Cardiac muscle cell (in vitro differentiated cells and primary cell): ENCODE results near the gene C20orf144. TPM values are rescaled to one million over a fixed set of nuclear protein-coding genes. Genes with fewer than 3 reads are reported as not detected.

Source experiments
- DNase-seq, 2 donors: peaks; one replicate each; pipeline versions ENCODE4 v3.0.0 to v3.0.0-alpha.2; 2010 to 2017; ENCODE audit warnings: low read depth in 1 of 2, low spot score in 1 of 2
- H3K27ac ChIP-seq: fragments of 200-600 bp; sonication (generic); 2 replicates; pipeline ENCODE4 v1.5.1; 2016
- H3K27me3 ChIP-seq: fragments of 200-600 bp; sonication (generic); 2 replicates; pipeline ENCODE4 v1.6.0; 2016; ENCODE audit warnings: control low read depth
- H3K36me3 ChIP-seq: fragments of 200-600 bp; sonication (generic); 2 replicates; pipeline ENCODE4 v1.5.1; 2016; ENCODE audit warnings: control low read depth
- H3K4me1 ChIP-seq: fragments of 200-600 bp; sonication (generic); 2 replicates; pipeline ENCODE4 v1.8.1; 2017; ENCODE audit warnings: low read depth, mild to moderate bottlenecking, mixed run types
- H3K4me3 ChIP-seq: fragments of 200-600 bp; sonication (generic); 2 replicates; pipeline ENCODE4 v1.5.1; 2016; ENCODE audit warnings: mild to moderate bottlenecking
- H3K9me3 ChIP-seq: fragments of 200-600 bp; sonication (generic); 2 replicates; pipeline ENCODE4 v1.5.1; 2017; ENCODE audit warnings: low read depth, mild to moderate bottlenecking, control low read depth
- polyA plus RNA-seq: library from polyadenylated mRNA; unstranded; fragments of >200 nt; fragmentation: Nextera tagmentation; extraction: Ambion mirVana; gene quantifications from 2 replicates; pipeline ENCODE4 v1.2.1, GENCODE V29; 2016
- total RNA-seq: library from RNA; depleted of rRNA; stranded (reverse); fragments of >200 nt; gene quantifications from 2 replicates; pipeline ENCODE4 v1.2.3, GENCODE V29; 2016
- TF ChIP-seq, protein P1 (sequence below): IDR thresholded peaks from 2 replicates; pipeline ENCODE4 v1.5.1; 2012; ENCODE audit warnings: low read depth, mild to moderate bottlenecking, low read length

The C20orf144 gene
- total and polyA plus RNA-seq, 2 experiments from 2014 or later = 0.21 to 1.4 TPM

DNA sequence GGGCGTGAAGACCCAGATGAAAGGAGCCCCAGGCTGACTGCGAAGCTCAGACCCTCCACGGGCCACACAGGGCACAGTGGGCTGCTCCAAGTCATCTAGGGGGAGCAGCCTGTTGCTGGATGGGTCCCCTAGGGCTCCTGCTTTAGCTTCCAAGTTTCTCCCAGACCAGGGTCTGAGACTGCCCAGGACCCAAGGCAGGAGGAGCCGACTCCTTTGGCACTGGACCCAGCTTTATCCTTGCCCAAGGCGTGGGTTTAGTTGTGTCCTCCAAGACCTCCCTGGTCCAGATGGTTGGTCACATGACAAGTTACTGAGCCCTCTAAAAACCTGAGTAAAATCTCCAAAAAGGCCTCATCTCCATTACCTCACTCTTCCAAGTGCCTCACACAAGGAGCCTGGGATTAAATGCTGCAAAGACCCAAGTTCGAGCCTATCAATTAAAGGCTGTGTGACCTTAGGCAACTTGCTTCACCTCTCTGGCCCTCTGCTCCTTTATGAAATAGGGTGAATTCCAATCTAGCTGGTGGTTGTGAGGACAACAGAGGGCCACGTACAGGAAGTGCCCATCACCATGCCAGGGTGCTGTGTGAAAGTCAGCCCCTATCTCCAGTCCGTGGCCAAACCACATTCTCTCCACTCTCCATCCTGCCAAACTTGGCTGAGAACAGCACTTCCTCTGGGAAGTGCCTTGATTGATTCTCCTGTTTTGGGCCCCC lies 9.6 kb downstream of the C20orf144 start:
- no peaks in the 10 kb centered on the region for H3K27me3 ChIP-seq
- no peak overlapping the region for H3K27ac ChIP-seq
- TF ChIP-seq, protein P1, sequence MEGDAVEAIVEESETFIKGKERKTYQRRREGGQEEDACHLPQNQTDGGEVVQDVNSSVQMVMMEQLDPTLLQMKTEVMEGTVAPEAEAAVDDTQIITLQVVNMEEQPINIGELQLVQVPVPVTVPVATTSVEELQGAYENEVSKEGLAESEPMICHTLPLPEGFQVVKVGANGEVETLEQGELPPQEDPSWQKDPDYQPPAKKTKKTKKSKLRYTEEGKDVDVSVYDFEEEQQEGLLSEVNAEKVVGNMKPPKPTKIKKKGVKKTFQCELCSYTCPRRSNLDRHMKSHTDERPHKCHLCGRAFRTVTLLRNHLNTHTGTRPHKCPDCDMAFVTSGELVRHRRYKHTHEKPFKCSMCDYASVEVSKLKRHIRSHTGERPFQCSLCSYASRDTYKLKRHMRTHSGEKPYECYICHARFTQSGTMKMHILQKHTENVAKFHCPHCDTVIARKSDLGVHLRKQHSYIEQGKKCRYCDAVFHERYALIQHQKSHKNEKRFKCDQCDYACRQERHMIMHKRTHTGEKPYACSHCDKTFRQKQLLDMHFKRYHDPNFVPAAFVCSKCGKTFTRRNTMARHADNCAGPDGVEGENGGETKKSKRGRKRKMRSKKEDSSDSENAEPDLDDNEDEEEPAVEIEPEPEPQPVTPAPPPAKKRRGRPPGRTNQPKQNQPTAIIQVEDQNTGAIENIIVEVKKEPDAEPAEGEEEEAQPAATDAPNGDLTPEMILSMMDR = no peak
- peaks cover 27% of the 10 kb centered on the region for H3K4me1 ChIP-seq
- DNase-seq = peak in 1 of 2 donors; percentile 58
- H3K36me3 ChIP-seq = peaks cover 13% of the 10 kb centered on the region
- H3K9me3 ChIP-seq = no peaks in the 10 kb centered on the region
- H3K4me3 ChIP-seq = no peak overlapping the region

DNA sequence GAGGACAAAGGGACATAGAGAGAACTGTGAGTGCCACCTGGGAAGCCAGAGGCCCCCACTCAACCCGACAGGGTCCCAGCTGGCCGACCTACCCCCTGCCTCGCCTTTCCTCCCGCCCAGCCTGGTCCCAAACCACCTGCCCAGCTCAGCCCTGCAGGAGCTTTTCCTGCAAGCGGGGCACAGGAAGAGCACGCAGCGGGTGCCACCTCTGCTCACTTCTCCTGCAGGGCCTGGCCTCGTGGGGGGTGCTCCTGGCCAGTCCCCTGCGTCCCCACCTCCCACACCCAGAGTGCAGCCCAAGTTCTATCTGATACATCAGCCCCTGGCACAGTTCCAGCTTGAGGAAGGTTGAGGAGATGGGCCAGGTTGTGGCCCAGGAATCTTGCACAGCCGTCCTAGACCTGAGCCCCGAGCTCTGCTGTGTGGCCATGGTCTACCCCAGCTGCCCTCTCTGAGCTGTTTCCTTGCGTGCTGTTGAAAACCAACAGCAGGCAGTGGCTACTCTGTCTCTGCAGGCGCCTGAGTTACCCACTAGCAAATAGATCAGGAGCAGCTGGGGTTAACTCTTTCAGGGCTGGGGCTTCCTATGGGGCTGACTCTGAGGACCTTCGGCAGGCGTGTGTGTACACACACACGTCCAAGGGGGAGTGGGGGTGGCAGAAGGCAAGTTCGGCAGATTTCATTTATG lies 10.4 kb downstream of the C20orf144 start:
- Histone ChIP-seq H3K4me1 (peaks cover 27% of the 10 kb centered on the region), H3K4me3 (peak overlapping the region; percentile 85), H3K36me3 (peaks cover 13% of the 10 kb centered on the region), H3K27ac (no peak overlapping the region), H3K9me3 (no peaks in the 10 kb centered on the region), H3K27me3 (no peaks in the 10 kb centered on the region)
- TF ChIP-seq, protein P1 = no peak
- peak in 1 of 2 donors; percentile 21 for DNase-seq

DNA sequence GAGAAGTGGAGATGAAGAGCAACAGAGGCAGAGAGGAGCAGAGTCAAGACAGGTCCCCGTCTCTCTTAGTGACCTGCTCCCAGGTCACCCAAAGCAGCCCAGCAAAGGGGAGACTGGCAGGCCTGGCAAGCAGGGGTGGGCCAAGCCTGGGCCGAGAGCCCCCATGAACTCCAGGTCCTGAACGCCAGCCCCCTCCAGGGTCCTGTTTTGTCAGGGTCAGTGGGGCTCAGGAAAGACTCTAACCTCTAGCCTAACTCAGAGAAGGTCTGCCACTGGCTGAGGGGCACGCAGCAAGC lies 10.9 kb downstream of the C20orf144 start:
- no peak for DNase-seq
- Histone ChIP-seq H3K36me3 (peaks cover 13% of the 10 kb centered on the region), H3K4me3 (peak overlapping the region; percentile 85), H3K9me3 (no peaks in the 10 kb centered on the region), H3K27ac (no peak overlapping the region), H3K27me3 (no peaks in the 10 kb centered on the region), H3K4me1 (peaks cover 27% of the 10 kb centered on the region)
- TF ChIP-seq, protein P1 = no peak

DNA sequence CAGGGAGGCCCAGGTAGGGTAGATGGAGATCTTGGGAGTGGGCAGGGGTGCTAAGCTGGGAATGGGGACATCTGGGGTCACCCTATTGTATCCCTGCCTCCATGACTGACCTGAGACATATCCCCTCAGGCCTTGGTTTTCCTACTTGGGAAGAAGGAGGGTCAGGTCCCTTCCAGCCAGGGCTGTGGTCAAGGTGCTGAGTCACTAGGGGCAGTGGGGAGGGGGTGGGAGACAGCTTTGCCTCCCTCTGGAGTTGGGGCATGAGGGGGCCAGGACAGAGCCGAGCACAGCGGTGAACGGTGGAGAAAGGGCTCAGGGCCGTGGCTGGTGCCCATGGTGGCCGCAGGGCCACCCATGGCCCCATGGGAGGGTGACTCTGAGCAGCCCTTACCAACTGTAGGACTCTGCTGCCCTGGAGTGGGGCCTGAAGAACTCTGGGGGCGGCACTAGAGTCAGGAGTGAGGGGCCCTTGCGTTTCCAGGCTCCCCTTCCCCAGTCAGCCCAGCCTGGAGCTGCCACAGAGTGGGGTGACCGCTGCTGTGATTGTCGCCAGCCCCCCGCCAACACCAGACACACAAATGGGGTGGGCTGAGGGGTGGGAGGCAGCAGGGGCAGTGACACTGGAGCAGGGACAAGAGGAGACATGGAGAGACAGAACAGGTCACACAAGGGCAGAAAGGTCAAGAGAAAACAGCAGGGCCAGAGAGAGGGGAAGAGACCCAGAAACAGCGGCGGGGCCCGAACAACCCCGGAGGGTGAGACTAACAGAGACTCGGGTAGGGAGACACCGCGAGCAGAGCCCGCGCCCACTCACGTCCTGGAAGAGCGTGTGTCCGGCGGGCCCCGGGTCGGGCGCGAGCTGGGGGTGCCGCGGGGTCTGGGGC lies 11.5 kb downstream of the C20orf144 start:
- H3K4me3 ChIP-seq = peak overlapping the region; percentile 85
- no peaks in the 10 kb centered on the region for H3K9me3 ChIP-seq
- no peak for DNase-seq
- TF ChIP-seq, protein P1 = no peak
- H3K27ac ChIP-seq = peak overlapping the region; percentile 80
- H3K36me3 ChIP-seq = peaks cover 9% of the 10 kb centered on the region
- peaks cover 27% of the 10 kb centered on the region for H3K4me1 ChIP-seq
- no peaks in the 10 kb centered on the region for H3K27me3 ChIP-seq

DNA sequence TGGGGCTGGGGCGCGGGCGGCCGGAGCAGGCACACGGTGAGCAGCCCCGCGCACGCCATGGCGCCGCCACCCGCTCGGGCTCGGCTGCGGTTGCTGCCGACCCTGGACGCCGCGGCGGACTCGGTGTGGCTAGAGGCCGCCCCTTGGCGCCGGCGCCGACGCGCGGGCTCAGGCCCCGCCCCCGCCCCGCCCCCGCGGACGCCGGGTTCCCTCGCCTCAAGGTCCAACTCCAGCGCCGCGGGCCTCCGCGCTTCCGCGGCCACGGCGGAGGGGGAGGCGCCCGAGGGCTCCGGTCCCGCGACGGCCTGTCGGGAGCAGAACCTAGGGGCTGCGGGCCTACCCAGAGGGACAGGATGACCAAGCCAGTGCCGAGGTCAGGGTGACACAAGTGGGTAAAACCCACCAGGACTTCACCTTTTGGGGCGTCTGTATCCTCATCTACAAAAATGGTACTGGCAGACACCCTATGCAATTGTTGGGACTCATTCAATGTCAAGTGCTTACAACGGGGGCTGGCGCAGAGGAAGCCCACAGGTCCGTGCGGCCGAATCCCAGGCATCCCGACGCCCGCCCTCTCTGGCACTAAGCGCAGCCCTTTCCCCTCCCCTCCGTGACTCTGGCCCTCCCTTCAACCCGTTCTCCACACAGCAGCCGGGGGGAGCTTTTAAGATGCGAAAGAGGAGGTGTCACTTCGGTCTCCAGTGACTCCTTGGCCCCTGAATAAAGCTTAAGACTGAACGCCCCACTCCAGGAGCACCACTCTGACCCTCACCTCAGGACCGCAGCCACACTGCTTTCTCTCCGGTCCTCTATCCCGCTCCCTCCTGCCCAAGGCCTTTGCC lies 12.4 kb downstream of the C20orf144 start, which contains the start of gene NECAB3:
TSS of gene NECAB3 (minus strand) at position 135 of the 842 bp plus-strand sequence. CDS start at position 59, 76 bp downstream.
- Histone ChIP-seq H3K36me3 (peaks cover 3% of the 10 kb centered on the region), H3K27ac (peak within 1 kb of the TSS; percentile 80), H3K27me3 (no peaks in the 10 kb centered on the region), H3K9me3 (no peaks in the 10 kb centered on the region), H3K4me3 (peak within 1 kb of the TSS; percentile 85), H3K4me1 (peaks cover 27% of the 10 kb centered on the region)
- DNase-seq = peak; percentile 79 to 91
- TF ChIP-seq, protein P1 = no peak
